ENCODE measurements around the gene TMEM229B. TPM values are rescaled to one million over a fixed set of nuclear protein-coding genes. Genes with fewer than 3 reads are reported as not detected.

The TMEM229B gene
- total RNA-seq, 3 donors from 2014 or later = 4.8 to 12.6 (median 10.8) TPM

DNA sequence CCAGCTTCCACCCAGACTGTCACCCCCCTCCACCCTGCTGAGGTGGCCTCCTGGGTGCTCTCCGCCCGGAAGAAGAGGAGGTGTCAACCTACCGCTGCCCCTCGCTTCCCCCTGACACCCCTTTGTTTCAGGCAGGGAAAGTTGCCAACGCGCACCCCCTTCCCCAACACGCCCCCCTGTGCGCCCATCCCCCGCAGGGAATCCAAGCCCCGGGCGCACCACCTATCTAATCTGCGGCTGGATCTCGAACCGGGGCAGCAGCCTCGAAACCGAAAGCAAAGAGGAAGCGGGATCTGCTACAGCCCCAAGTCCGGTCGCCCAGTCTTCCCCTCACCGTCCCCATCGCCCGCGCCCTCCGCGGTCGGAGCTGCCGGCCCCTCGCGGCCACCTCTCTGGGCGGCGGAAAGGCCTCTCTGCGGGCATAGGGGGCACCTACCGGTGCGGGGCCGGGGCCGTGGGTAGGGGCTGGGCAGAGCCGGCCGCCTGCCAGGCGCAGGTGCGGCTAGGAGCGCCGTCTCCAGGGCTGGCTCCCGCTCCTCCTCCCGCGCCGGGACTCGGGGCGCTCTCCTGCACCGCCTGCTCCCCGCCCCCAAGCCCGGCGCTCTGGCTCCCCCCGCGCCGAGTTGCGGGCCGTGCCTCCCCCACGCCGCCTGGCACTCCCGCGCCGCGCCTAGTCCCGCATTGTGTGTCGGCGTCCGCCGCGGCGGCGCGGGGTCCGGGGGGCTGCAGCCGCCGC is 26.3 kb upstream of the TMEM229B start:
- Histone ChIP-seq H3K9me3 (no peaks in the 10 kb centered on the region), H3K4me1 (ENCODE audit: low read depth) (no peaks in the 10 kb centered on the region), H3K4me3 (peak overlapping the region; percentile 94), H3K36me3 (ENCODE audit: low read depth) (no peaks in the 10 kb centered on the region)
- ATAC-seq (peak; percentile 81), DNase-seq (peak; percentile 57 to 75 (median 75))
- TF ChIP-seq, protein P1, sequence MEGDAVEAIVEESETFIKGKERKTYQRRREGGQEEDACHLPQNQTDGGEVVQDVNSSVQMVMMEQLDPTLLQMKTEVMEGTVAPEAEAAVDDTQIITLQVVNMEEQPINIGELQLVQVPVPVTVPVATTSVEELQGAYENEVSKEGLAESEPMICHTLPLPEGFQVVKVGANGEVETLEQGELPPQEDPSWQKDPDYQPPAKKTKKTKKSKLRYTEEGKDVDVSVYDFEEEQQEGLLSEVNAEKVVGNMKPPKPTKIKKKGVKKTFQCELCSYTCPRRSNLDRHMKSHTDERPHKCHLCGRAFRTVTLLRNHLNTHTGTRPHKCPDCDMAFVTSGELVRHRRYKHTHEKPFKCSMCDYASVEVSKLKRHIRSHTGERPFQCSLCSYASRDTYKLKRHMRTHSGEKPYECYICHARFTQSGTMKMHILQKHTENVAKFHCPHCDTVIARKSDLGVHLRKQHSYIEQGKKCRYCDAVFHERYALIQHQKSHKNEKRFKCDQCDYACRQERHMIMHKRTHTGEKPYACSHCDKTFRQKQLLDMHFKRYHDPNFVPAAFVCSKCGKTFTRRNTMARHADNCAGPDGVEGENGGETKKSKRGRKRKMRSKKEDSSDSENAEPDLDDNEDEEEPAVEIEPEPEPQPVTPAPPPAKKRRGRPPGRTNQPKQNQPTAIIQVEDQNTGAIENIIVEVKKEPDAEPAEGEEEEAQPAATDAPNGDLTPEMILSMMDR (IDR thresholded peaks at IDR 0.05) = no peak
- intact Hi-C loops (cut with DNase I, micrococcal nuclease) = no loop called here

DNA sequence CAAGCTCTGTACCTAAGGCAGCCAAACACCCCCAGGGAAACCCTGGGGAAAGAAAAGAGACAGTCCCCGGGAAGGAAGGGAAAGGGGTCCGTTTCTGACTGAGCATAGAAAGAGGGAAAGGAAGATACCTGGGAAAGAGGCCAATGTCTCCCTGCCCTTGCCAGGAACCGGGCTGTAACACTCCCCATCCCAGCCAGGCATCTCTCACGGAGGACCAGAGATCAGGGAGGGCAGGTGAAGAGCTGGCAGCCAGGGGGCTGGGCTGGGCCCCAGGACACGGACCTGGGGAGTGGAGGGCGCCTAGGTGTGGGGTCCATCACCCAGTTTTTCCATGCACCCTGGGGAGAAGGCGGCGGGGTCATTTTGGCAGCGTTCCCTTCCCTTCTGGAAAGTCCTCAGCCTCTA is 25.7 kb upstream of the TMEM229B start:
- TF ChIP-seq, protein P1 (IDR thresholded peaks at IDR 0.05) = no peak
- Histone ChIP-seq H3K4me3 (peak overlapping the region; percentile 94), H3K9me3 (no peaks in the 10 kb centered on the region), H3K36me3 (ENCODE audit: low read depth) (no peaks in the 10 kb centered on the region), H3K4me1 (ENCODE audit: low read depth) (no peaks in the 10 kb centered on the region)
- intact Hi-C loops (cut with DNase I, micrococcal nuclease) = no loop called here
- ATAC-seq = peak; percentile 48
- DNase-seq = peak; percentile 27 to 55 (median 52)

DNA sequence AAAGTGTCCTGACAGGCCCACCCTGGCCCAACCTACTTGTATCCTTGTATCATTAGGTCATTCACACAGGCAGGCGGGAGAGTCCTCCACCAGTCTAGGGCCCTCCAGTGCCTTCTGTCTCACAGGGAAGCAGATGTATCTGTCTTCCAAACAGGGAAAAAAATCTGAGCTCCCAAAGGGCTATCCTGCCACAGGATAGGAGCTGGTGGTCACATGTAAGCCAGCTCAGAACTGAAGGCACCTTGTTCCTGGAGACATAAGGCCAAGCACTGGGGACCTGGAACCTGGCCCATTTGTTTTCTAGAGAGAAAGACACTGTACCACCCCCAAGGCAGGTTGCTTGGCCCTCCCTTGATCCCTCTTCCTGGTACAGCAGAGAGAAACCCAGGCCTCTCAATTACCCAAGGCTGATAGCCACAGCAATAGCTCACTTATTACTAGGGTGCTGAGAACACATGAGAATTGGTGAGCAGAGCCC is 25.1 kb upstream of the TMEM229B start:
- Histone ChIP-seq H3K4me1 (ENCODE audit: low read depth) (no peaks in the 10 kb centered on the region), H3K4me3 (no peak overlapping the region), H3K9me3 (no peaks in the 10 kb centered on the region), H3K36me3 (ENCODE audit: low read depth) (no peaks in the 10 kb centered on the region)
- DNase-seq (peak in 2 of 3 donors; percentile 29 to 37), ATAC-seq (peak; percentile 65)
- TF ChIP-seq, protein P1 (IDR thresholded peaks at IDR 0.05) = no peak
- intact Hi-C loops (cut with DNase I, micrococcal nuclease) = no loop called here

DNA sequence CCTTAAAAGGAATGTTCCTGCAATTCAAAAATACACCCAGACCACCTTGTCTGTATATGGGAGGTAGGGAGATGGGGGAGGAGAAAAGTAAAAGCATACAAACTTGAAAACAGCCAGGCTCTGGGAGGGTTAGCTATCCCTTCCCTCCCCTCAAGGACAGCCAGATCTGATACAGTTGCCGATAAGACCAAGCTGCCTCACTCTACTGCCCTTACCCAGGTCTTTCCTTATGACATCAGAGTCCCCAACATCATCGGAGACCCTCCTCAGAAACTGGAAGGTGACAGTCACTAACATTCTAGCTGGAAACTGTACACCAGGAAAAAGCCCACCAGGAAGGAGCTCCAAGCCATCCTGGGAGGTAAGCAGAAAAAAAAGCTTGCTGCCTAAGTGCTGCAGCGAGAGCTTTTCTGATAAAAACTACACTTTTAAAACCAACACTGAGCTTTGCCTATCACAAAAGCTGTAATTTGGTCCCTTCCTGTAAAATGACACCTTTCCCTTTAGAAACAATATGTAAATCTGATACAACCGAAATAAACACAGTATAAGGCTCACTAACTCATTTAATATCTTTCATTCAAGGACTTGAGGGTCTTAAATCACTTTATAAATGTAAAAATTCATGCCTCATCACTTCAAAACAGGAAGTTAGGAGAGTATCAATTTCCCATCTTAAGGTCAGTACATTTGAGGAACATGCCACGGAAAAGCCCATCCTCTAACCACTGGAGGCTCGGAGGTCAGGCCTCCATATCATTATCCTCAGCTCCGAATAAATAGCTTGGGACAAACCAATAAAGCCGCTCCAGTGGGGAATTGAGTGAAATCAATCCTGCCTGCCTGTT is 24.2 kb upstream of the TMEM229B start:
- Histone ChIP-seq H3K4me3 (no peak overlapping the region), H3K9me3 (no peaks in the 10 kb centered on the region), H3K4me1 (ENCODE audit: low read depth) (no peaks in the 10 kb centered on the region), H3K36me3 (ENCODE audit: low read depth) (no peaks in the 10 kb centered on the region)
- ATAC-seq = no peak
- DNase-seq = no peak
- intact Hi-C loops (cut with DNase I, micrococcal nuclease) = no loop called here
- TF ChIP-seq, protein P1 (IDR thresholded peaks at IDR 0.05) = no peak

DNA sequence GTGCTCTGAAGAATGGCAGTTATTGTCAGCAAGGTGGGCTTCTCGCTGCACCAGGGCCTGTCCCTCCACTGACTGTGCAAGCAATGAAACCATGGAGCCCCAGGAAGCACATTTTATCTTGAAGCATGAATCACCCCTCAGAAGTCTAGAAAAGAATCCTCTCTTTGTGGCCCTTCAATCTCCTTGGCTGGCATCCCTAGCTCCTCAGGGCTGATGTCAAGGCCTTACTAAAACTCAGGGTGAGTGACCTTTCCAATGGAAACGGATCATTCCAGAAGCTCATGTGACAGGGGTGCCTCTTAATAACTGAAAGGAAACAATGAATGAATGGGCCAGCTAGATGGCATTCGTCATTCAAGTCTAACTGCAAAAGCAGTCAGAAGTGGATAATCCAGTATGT is 22.3 kb upstream of the TMEM229B start:
- intact Hi-C loops (cut with DNase I, micrococcal nuclease) = no loop called here
- Histone ChIP-seq H3K9me3 (no peaks in the 10 kb centered on the region), H3K4me1 (ENCODE audit: low read depth) (no peaks in the 10 kb centered on the region), H3K4me3 (no peak overlapping the region), H3K36me3 (ENCODE audit: low read depth) (no peaks in the 10 kb centered on the region)
- DNase-seq (no peak), ATAC-seq (no peak)
- TF ChIP-seq, protein P1 (IDR thresholded peaks at IDR 0.05) = no peak
